ENCODE measurements around the gene CDC14B. TPM values are rescaled to one million over a fixed set of nuclear protein-coding genes. Genes with fewer than 3 reads are reported as not detected.

The CDC14B gene
- total and polyA plus RNA-seq, 2 of the 4 experiments (the other 2 are of a cell fraction), result 9.7 to 26.3 TPM

- TF ChIP-seq USF2 (IDR thresholded peaks at IDR 0.05; ENCODE audit: low read depth, low read length), result no peak
Measured at GRCh38 chr9:96500696-96501632, 118.7 kb downstream of the CDC14B start (continued).

GRCh38 chr9:96499257-96499656, 120.4 kb downstream of the CDC14B start:
- ATAC-seq (ENCODE audit: low read depth), result no peak
- no peak overlapping the region for H4K8ac ChIP-seq (ENCODE audit: low read depth in 2 of 2, low read length in 2 of 2)
- H3K27ac ChIP-seq (ENCODE audit: insufficient read depth, low read length), result no peak overlapping the region
- no peak for DNase-seq
- H4K91ac ChIP-seq (ENCODE audit: insufficient read depth, low read depth, low read length), result no peak overlapping the region
- no peak overlapping the region for H2BK120ac ChIP-seq (ENCODE audit: low read depth, low read length)
- H3K9me1 ChIP-seq (ENCODE audit: insufficient read depth, low read length), result peaks cover 12% of the 10 kb centered on the region; the same call in 1 of the 2 replicates
- ChIA-PET POLR2A (ENCODE audit: unreplicated experiment) (no interaction called here), CTCF (no interaction called here)
- H3K27me3 ChIP-seq (ENCODE audit: control insufficient read depth, insufficient read depth, low read length), result no peaks in the 10 kb centered on the region
- BruUV-seq (replicated peaks), result no TSS peak
- no peak overlapping the region for H2BK20ac ChIP-seq (ENCODE audit: low read depth, low read length)
- H2AK5ac ChIP-seq (ENCODE audit: low read depth, low read length), result no peak overlapping the region
- H4K20me1 ChIP-seq (ENCODE audit: insufficient read depth, low read length), result no peaks in the 10 kb centered on the region
- dilution Hi-C loops (cut with HindIII; ENCODE audit: low sequenced_read_pairs, unreplicated experiment) (no loop called here), in situ Hi-C loops (cut with MboI; ENCODE audit: low sequenced_read_pairs) (no loop called here), intact Hi-C loops (cut with micrococcal nuclease) (loop anchor here (5.0 kb wide), 1 partner anchor 47 kb away; the partner anchor contains the start of gene HABP4)
- H3K9me3 ChIP-seq (ENCODE audit: control insufficient read depth, insufficient read depth, low read length), result no peaks in the 10 kb centered on the region
- no peak overlapping the region for H2BK15ac ChIP-seq (ENCODE audit: low read depth, low read length)
- H3K23ac ChIP-seq (ENCODE audit: low read depth, low read length), result no peak overlapping the region
- H3K14ac ChIP-seq (replicated peaks; ENCODE audit: low read depth, low read length), result no peak overlapping the region
- no peak overlapping the region for H2AK9ac ChIP-seq (replicated peaks; ENCODE audit: low read depth, low read length, poor library complexity)
- H2AFZ ChIP-seq (replicated peaks; ENCODE audit: low read length, poor library complexity), result no peak overlapping the region
- H3K18ac ChIP-seq (ENCODE audit: low read depth, low read length), result no peak overlapping the region
- 0 out of 4 replicates have a peak, but pooled peaks cover 0 to 3% of the 10 kb centered on the region in 2 experiments for H3K79me1 ChIP-seq (ENCODE audit: low read depth in 1 of 2, low read length in 2 of 2)
- WGBS, 2 experiments (ENCODE audit: extremely low coverage in 2 of 2, insufficient read length in 1 of 2), result 86% methylated on average over 4 of the region's 7 CpGs; no CpG with 5 or more reads in 1 of the 2 experiments
- no peak overlapping the region for H3K4me3 ChIP-seq (ENCODE audit: insufficient read depth, low read depth, low read length)
- H3K4ac ChIP-seq (ENCODE audit: low read depth, low read length), result no peak overlapping the region
- H2BK5ac ChIP-seq (ENCODE audit: low read depth, low read length, poor library complexity, severe bottlenecking), result no peak overlapping the region
- peaks cover 19% of the 10 kb centered on the region for H3K4me1 ChIP-seq (ENCODE audit: control insufficient read depth, insufficient read depth, low read length)
- no peak overlapping the region for H3K4me2 ChIP-seq (ENCODE audit: low read depth, low read length)
- no peak overlapping the region for H3K9ac ChIP-seq (ENCODE audit: low read depth, low read length)
- no peak overlapping the region for H4K5ac ChIP-seq (ENCODE audit: low read depth, low read length)
- TF ChIP-seq ELK1 (IDR thresholded peaks at IDR 0.05; ENCODE audit: borderline replicate concordance, low read depth, low read length), result no peak
- TF ChIP-seq CTCF (conservative IDR thresholded peaks at IDR 0.05; ENCODE audit: low read depth, low read length), result no peak
- TF ChIP-seq RAD21 (IDR thresholded peaks at IDR 0.05; ENCODE audit: low read length), result no peak
- TF ChIP-seq MXI1 (IDR thresholded peaks at IDR 0.05; ENCODE audit: borderline replicate concordance, low read depth, low read length), result no peak
- TF ChIP-seq BHLHE40 (IDR thresholded peaks at IDR 0.05; ENCODE audit: low read depth, low read length), result no peak
- no peak for TF ChIP-seq MAFK (IDR thresholded peaks at IDR 0.05; ENCODE audit: low read depth, low read length)
- TF ChIP-seq SMC3 (IDR thresholded peaks at IDR 0.05; ENCODE audit: low read depth, low read length), result no peak
- no peak for TF ChIP-seq RCOR1 (IDR thresholded peaks at IDR 0.05; ENCODE audit: insufficient replicate concordance, low read length)
- TF ChIP-seq RFX5 (IDR thresholded peaks at IDR 0.05; ENCODE audit: low read depth, low read length), result no peak
- no peak overlapping the region for H3K56ac ChIP-seq (ENCODE audit: extremely low read depth, insufficient read depth, low read length)
- H3K36me3 ChIP-seq (ENCODE audit: control insufficient read depth, insufficient read depth, low read length), result peaks cover 3% of the 10 kb centered on the region; the same call in 1 of the 2 replicates

All from IMR-90 (cell line).